HG02870 (cell line): ENCODE measurements around the gene SYT11.
"Not testable (repeated sequence)": the region's sequence is repeated elsewhere in the genome, so short reads cannot be mapped to it uniquely, and the experiment has no call there.

ENCODE experiments used
- ATAC-seq: cut with Tn5 transposase; IDR thresholded peaks from one replicate; pipeline ENCODE4 v1.9.1; 2021; ENCODE audit warnings: mild to moderate bottlenecking, moderate library complexity; ENCODE audit not compliant: unreplicated experiment

SYT11 gene

GRCh38 chr1:155896476-155896875 lies 37.1 kb downstream of the SYT11 start:
- not testable (repeated sequence) for ATAC-seq

DNA sequence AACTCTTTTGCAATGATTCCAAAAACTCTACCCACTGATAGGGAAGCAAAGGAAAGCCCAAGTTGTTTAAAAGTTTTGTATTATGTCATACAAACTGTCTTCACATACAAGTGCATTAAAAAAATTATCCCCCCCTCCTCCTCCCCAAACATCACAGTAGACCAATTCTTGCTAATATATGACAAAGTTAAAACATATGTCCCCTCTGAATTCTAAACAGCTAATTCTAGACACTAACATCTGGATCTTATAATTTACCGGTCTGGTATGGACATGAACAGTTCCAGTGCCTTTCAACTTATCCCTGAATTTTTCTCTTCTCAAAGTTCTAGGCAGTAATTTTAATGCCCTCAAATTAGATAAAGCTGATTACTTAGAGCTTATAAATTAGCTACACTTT lies 38.4 kb downstream of the SYT11 start:
- ATAC-seq: no peak

DNA sequence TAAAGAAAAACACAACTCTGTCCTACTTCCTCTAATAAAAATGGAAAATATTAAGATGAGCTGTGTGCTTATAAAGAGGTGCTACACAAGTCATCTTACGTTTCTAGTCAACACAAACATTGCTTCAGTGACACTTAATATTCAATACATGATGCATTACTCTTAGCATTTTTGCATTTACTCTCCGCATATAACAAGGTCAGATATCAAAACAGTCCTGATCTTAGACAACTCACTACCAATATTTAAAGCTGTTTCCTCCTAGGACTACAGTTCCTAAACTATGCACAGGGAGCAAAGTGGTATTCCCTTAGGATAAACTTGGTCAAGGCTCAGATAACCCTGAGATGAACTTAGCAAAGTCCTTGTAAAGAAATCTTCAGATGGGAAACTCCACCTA lies 39.5 kb downstream of the SYT11 start:
- ATAC-seq: no peak

- ATAC-seq: no peak
Measured at GRCh38 chr1:155899683-155900082, 40.3 kb downstream of the SYT11 start.

DNA sequence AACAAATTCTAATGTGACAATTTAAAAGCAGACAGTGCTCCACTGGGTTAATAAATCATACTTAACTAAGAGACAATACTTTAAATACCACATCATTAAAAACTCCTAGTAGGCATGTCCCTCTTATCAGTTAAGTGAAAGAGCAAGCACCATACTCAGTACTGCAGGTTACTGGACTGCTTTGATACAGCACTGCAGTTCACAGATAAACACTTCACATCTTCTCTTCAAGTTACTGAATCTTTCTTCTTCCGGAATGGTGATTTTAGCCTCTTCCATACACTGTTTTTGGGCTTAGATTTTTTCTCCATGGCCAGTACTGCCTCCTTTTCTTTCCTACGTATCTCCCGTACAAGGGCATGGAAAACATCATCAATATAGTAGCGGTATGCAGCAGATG lies 40.8 kb downstream of the SYT11 start:
- ATAC-seq: no peak

DNA sequence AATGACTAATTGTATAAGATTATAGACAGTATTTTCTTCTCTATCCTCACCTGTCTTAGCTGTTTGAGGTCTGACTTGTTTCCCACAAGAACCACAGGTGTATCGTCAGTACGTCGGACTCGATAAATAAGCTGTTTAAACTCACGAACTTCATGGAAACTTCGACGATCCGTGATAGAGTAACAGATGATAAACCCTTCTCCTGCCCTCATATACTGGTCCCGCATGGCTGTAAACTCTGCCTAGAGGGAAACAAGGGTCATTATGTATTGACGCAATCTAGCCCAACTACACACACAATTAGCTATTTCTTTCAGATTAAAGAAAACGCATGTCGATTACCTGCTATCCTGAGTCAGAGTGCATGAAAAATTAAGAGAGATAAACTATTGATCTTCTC lies 44.9 kb downstream of the SYT11 start:
- no peak for ATAC-seq

- no peak for ATAC-seq
Measured at GRCh38 chr1:155909894-155910293, 50.5 kb downstream of the SYT11 start.

- ATAC-seq: no peak
Measured at GRCh38 chr1:155910621-155911121, 51.3 kb downstream of the SYT11 start.

- peak; percentile 68 for ATAC-seq
Measured at GRCh38 chr1:155911156-155912055, 52.0 kb downstream of the SYT11 start, which contains the start of gene RIT1. Gene RIT1, minus strand, starts transcription at chr1:155911349. Its CDS starts 588 bp downstream, at chr1:155910761.

- peak; percentile 27 for ATAC-seq
Measured at GRCh38 chr1:155912056-155912536, 52.7 kb downstream of the SYT11 start.

DNA sequence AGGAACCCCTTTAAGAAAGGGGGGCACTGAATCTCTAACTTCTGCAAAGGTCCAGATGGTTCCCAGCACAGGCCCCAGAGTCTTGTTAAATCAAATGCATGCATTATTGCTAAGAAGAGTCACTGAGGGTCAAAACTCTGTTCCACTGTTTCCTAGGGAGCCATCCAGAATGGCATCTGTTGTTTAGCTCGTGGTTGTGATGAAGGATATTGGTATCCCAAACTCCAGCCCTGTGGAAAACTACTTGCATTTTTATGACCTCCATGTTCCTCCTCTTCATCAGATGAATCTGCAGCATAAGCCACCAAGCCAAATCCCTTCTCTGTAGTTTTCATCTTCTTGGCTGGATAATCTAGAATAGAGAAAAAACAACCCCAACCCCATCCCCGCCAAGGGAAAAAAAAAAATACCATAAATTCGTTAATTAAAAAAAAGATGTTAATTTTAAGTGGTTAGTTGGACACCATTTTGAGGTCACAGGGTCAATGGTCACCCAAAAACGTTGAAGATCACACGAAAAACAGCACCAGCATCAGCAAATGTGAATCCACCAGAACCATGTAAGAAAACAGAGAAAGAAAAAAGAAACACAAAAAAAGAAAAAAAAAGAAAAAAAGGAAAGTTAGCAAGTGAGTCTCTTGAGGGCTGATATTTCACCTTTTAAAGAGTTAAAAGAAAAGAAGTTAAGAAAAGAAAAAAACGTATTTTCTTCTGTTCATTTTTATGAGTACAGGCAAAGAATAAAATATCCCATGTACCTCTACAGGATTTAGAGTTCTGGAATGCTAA lies 54.8 kb downstream of the SYT11 start:
- no peak for ATAC-seq

- ATAC-seq: no peak
Measured at GRCh38 chr1:155918660-155919059, 59.3 kb downstream of the SYT11 start.

GRCh38 chr1:155919801-155920200 lies 60.4 kb downstream of the SYT11 start:
- ATAC-seq: no peak

GRCh38 chr1:155920717-155921116 lies 61.4 kb downstream of the SYT11 start:
- ATAC-seq: no peak

DNA sequence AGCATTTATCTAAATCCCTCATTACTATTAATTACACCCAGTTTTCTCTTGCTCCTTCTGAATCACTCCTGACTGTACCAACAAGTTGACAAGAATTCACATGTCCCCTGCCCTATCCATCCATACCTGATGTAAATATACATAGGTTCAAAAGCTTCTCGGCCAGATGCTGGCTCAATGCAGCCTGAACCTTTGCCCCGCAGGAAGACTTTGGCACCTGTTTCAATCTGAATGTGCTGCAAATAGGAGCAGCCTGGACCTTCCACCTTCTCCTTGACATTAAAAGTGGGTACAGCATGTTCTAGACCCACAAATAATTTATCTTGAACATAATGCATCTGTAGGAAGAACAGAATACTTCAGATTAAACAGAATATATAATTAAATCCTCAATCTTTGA lies 66.1 kb downstream of the SYT11 start:
- no peak for ATAC-seq

DNA sequence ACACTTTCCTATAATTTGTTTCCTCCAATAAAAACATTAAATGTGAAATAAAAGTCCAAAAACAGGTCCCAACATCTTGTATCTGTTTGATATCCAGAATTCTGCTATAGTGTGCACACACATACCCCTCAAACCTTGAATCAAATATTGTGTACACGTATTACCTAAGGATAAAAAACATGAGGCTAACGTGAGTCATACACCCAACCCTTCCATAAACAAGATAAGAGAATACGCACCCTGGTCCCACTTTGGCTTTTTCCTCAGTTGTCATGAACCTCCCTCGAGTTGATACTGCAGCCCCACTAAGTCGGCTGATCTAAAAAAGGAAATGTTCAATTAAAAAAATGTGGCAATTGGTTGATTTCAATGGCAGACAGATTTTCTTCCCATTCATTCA lies 69.7 kb downstream of the SYT11 start:
- ATAC-seq: no peak

DNA sequence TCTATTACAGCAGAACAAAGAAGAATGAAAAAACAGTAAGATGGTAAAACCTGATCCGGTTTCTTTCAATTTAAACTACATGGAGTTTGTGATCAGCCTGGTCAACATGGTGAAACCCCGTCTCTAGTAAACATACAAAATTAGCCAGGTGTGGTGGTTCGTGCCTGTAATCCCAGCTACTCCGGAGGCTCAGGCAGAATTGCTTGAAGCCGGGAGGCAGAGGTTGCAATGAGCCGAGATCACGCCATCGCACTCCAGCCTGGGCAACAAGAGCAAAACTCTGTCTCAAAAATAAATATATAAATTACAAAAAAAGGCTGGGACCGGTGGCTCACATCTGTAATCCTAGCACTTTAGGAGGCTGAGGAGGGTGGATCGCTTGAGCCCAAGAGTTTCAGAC lies 71.4 kb downstream of the SYT11 start:
- ATAC-seq: not testable (repeated sequence)

DNA sequence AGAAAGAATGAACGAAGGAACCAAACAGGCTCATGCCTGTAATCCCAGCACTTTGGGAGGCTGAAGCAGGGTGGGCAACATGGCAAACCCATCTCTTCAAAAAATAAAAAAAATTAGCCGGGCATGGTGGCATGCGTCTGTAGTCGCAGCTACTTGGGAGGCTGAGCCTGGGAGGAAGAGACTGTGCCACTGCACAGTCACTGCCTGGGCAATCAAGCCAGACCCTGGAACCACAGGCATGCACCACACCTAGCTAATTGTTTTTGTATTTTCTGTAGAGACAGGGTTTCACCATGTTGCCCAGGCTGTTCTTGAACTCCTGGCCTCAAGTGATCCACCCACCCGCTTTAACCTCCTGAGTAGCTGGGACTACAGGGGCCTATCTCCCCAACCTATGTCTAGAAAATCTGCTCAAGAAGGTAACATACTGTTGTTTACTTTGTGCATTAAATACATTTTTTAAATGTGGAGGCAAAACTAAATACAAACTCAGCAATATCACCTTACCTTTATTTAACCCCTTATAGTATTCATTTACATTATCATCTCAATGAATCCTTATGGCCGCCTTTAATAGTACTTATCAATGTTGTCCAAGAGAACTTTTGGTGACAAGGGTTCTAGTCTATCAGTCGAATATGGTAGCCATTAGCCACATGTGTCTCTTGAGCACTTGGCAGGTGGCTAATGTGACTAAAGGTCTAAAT lies 72.1 kb downstream of the SYT11 start:
- no peak for ATAC-seq

GRCh38 chr1:155932081-155932480 lies 72.7 kb downstream of the SYT11 start:
- no peak for ATAC-seq

DNA sequence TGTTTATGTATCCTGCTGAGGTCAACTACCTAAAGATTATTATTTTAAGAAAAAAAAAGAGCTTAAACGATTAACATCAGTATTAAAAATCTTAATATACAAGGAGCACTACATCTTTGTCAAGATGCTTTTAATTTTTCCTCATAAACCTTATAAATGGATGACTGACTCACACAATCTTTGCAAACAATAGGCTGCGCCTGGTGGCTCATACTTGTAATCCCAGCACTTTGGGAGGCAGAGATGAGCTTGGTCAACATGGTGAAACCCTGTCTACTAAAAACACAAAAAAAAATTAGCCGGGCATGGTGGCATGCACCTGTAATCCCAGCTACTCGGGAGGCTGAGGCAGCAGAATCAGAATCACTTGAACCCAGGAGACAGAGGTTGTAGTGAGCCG lies 73.1 kb downstream of the SYT11 start:
- no peak for ATAC-seq

DNA sequence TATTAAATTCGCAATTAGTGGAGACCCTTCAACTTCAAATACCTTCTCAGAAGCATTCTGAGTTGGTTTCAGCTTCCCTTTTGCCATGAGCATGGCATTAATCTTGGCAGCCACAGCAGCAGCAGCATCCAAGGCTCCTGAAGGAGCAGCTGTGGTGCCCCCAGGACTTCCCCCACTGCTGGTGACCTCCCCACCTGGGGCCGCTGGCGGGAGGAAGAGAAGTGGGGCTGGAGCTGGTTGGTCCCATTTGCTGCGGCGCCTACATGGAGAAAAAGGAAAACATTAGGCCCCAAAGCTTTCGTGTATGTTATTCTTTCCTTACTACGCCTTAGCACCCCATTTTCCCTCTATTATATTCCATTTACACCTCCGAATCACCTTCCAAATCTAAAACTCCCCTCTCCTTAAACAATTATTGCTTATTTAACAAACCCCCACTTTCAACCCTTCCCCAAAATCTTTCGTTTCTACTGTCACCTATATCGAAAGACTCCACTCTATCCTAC lies 74.3 kb downstream of the SYT11 start:
- no peak for ATAC-seq
